Loucy (cell line): ENCODE results near the gene MICAL2.

ENCODE experiments used
- EZH2phosphoT487 ChIP-seq: fragments of 200-600 bp; IDR thresholded peaks from 2 replicates; pipeline ENCODE4 v1.6.1; 2018; ENCODE audit warnings: antibody characterized with exemption, mild to moderate bottlenecking, moderate library complexity, borderline replicate concordance
- TF ChIP-seq, protein P1 (sequence below): fragments of 200-600 bp; sonication (generic); conservative IDR thresholded peaks from 2 replicates; pipeline ENCODE4 v1.5.1; 2014; ENCODE audit warnings: mild to moderate bottlenecking, antibody characterized with exemption, low read length

DNA sequence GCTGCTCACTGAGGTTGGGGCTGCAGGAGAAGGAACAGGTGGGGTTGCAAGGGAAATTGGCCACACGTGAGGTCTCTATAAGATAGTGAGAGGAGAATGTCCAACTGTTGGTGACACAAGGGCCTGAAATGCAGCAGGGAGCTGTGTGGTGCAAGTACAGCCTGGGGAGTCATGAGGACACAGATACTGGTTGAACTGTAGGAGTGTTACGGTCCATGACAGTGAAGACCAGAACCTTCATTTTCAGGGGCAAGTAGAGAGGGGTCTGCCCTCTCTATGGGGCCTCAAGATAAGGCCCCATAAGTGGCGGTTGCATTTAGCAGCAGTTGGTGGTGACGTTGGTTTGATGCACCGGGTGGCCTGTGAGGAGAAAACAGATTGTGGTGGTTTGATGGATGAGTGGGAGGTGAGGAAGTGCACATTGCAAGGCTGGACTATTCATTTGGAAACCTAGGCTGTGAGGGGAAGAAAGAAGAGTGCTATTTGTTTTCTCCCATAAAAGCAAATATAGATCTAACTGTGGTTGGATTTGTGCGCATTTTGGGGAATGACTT, 39.4 kb downstream of the MICAL2 start:
- TF ChIP-seq, protein P1, sequence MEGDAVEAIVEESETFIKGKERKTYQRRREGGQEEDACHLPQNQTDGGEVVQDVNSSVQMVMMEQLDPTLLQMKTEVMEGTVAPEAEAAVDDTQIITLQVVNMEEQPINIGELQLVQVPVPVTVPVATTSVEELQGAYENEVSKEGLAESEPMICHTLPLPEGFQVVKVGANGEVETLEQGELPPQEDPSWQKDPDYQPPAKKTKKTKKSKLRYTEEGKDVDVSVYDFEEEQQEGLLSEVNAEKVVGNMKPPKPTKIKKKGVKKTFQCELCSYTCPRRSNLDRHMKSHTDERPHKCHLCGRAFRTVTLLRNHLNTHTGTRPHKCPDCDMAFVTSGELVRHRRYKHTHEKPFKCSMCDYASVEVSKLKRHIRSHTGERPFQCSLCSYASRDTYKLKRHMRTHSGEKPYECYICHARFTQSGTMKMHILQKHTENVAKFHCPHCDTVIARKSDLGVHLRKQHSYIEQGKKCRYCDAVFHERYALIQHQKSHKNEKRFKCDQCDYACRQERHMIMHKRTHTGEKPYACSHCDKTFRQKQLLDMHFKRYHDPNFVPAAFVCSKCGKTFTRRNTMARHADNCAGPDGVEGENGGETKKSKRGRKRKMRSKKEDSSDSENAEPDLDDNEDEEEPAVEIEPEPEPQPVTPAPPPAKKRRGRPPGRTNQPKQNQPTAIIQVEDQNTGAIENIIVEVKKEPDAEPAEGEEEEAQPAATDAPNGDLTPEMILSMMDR, result no peak
- TF ChIP-seq EZH2phosphoT487, result no peak
